ENCODE data around the gene CRK. TPM values are rescaled to one million over a fixed set of nuclear protein-coding genes. Genes with fewer than 3 reads are reported as not detected.
"Not testable (repeated sequence)": the region's sequence is repeated elsewhere in the genome, so short reads cannot be mapped to it uniquely, and the experiment has no call there.

CRK gene
- total RNA-seq, 1 donor from 2014 or later = 59.6 TPM

DNA sequence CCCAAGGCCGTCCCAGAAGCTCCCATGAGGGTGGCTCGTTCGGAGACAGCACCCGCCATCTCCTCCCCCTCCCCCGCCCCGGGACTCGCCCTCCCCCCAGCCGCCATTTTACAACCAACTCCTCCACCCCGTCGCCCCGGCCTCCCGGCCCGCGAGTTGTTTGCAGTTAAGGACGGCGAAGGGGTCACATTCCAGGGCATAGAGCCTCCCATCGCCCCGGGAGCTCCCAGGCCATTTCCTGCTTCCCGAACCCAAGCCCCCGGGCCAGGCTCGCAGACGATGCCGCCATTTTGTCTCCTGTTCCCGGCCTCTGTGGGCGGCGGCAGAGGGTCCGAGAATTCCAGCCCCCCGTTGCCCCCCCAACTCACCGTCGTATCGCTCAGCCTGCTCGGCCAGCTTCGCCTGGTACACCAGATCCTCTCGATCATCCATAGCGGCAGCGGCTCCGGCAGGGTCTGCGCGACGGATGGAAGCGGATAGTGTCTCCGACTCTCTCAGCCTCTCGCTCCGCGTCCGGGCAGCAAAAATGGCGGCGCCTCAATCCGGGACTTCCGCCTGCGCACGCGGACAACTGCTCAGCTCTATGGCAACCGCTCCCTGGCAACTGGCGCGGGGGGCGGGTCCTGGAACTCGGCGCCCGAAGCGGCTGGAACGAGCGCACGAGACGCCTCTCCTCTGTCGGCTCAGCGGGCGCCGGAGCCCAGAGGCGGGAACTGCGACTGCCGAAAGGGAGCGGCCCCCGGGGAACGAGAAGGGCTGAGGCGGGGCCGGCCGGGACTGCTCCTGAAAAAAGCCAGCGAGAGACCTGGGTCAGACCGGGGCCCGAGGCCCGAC is 56.1 kb downstream of the CRK start, which contains the start of gene YWHAE:
Gene YWHAE (minus strand): TSS at position 544 of the 834 bp plus-strand sequence. CDS start 112 bp downstream, at position 432.
- ATAC-seq (peak; percentile 99), DNase-seq (ENCODE audit: low spot score) (peak; percentile 98)
- intact Hi-C loops (cut with DNase I) = no loop called here

DNA sequence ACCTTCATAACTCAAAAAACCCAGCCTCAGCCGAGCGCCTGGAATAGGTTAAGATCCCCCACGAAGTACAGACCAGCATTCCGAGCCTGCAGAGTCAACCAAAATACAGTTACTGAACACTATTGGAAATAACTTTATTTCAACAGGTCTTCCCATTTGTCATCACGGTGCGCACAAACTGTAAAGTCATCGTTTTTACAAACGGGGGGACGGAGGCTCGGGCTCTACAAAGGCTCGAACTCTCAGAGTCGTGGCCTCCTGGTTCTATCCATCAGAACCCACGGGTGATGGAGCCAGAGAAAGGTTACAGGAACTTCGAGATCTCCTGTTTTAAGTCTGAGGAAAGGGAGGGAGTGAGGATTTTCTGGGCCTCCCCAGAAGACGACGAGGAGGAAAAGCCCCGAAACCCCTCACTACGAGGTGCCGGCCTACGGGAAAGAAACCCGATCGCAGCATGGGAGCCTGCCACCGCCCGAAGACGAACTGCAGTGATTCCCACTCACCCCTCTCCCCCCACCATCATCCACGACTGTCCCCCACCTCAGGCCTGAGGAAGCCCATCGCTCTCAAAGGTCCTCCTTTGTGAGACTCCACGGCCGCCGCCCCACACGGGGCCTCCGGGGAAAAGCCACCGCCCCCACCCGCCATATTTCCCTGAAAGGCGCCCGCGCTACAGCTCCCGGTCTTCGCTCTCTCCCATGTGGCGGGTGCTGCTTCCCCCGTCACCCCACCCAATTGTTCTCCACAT is 56.9 kb downstream of the CRK start:
- intact Hi-C loops (cut with DNase I) = no loop called here
- peak; percentile 75 for DNase-seq (ENCODE audit: low spot score)
- peak; percentile 61 for ATAC-seq

DNA sequence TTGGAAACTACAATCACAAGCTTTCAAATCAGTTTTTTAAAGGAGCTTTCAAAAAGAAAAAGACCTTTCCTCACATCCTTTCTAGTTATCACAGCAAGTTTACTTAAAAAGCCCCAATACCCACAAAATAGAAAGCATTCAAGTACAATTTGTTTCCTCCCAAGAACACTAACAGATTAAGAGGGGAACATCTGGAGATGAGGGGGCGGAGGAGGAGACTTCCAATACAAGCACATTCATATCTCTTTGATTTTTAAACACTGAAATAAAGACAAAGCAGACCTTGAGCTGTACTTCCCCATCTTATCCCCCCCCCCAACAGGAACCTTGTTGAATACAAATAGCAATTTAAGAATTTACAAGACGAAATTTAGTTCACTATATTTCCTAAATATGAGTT is 58.0 kb downstream of the CRK start:
- intact Hi-C loops (cut with DNase I) = no loop called here
- no peak for DNase-seq (ENCODE audit: low spot score)
- no peak for ATAC-seq

DNA sequence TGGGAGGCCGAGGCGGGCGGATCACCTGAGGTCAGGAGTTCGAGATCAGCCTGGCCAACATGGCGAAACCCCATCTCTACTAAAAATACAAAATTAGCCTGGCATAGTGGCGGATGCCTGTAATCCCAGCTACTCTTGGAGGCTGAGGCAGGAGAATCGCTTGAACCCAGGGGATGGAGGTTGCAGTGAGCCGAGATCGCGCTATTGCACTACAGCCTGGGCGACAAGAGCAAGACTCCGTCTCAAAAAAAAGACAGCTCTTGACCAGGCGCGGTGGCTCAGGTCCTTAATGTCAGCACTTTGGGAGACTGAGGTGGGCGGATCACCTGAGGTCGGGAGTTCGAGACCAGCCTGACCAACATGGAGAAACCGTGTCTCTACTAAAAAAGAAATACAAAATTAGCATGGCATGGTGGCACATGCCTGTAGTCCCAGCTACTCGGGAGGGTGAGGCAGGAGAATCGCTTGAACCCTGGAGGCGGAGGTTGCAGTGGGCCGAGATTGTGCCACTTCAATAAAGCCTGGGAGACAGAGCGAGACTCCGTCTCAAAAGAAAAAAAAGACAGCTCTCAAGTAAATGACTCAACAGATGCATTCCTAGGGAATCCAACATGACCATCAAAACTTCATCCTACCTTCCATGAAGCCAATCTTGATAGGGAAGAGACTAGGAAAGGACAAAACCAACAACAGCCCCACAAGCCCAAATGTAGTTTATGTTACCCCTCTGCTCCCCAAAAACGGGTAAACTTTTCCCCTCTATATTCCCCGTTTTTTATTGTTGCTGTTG is 60.0 kb downstream of the CRK start:
- ATAC-seq; DNase-seq (ENCODE audit: low spot score); intact Hi-C loops (cut with DNase I): not testable (repeated sequence)

DNA sequence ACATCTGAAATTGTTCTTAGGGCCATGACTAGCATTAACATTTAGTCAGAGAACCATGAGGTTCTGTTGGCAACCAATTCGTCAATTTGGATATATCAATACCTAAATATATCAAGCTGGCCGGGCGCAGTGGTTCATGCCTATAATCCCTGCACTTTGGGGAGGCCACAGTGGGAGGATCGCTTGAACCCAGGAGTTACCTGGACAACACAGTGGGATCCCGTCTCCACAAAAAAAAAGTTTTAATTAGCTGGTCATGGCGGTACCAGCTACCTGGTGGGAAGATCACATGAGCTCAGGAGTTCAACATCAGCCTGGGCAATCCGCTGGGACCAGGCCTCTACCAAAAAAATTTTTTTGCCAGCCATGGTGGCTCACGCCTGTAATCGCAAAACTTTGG is 64.5 kb downstream of the CRK start:
- ATAC-seq (no peak), DNase-seq (ENCODE audit: low spot score) (no peak)
- intact Hi-C loops (cut with DNase I) = no loop called here

DNA sequence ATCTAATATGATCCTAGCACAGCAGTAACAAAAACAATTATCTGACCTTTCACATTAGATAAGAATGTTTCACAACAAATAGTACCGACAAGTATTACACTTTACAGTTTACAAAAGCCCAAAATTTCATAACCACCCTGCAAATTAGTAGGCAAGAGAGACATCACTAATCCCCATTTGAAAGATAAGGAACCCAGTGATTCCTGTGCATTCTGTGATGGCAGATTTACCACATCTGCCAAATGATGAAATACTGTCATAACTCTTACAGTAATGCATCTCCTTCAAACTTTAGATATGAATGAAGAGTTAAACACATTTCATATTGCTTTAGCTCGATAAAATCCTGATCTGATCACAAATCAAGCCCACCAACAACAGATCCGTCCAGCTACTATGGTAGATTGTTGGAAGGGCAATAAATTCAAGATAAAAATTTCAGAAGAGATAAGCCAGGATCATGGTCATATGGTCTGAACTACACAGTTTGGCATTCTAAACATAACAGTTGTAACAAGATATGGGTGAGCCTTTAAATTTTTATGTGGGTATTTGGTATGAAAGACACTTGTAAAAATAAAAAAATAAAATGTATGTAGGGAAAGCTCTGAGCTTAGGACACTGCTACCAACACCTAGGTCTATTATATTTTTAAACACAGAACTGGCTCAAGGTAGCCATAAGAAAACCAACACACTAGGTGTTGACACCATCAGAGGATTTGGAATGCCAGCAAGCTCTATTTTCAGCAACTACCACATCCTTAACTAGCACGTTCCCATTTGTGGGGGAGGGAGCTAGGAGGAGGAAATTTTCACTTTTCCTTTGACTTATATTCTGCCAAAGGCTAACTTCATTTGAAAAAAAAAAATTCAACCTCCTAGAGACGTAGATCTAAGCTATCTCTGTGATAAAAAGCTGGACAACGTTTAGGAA is 65.3 kb downstream of the CRK start:
- intact Hi-C loops (cut with DNase I) = no loop called here
- ATAC-seq (no peak), DNase-seq (ENCODE audit: low spot score) (no peak)

DNA sequence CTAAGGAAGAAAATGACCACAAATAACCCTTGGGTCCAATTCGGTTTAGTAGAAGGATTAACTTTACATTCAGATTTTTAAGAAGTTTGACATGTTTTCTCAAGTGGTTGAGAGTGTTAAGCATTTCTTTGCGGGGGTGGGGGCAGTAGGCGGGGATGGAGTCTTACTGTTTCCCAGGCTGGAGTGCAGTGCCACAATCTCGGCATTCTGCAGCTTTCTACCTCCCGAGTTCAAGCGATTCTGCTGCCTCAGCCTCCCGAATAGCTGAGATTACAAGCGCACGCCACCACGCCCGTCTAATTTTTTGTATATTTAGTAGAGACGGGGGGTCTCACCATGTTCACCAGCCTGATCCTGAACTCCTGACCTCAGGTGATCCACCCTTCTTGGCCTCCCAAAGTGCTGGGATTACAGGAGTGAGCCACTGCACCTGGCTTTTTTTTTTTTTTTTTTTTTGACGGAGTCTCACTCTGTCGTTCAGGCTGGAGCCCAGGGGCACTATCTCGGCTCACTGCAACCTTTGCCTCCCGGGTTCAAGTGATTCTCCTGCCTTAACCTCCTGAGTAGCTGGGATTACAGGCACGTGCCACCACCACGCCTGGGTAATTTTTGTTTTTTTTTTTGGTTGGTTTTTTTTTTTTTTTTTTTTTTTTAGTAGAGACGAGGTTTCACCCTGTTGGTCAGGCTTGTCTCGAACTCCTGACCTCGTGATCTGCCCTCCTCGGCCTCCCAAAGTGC is 68.4 kb downstream of the CRK start:
- intact Hi-C loops (cut with DNase I); ATAC-seq; DNase-seq (ENCODE audit: low spot score): not testable (repeated sequence)

DNA sequence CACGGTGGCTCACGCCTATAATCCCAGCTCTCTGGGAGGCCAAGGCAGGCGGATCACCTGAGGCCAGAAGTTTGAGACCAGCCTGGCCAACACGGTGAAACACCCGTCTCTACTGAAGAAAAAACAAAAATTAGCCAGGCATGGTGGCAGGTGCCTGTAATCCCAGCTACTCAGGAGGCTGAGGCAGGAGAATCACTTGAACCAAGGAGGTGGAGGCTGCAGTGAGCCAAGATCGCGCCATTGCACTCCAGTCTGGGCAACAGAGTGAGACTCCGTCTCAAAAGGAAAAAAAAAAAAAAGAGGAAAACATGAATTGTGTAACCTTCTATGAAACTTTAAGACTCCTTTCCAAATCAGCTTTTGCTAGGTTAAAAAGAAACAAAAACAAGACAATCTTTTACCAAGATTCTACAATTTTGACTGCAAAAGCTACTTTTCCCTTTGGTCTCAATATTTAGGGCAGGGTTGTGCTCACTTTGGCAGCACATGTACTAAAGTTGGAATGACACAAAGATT is 69.3 kb downstream of the CRK start:
- ATAC-seq; intact Hi-C loops (cut with DNase I); DNase-seq (ENCODE audit: low spot score): not testable (repeated sequence)

DNA sequence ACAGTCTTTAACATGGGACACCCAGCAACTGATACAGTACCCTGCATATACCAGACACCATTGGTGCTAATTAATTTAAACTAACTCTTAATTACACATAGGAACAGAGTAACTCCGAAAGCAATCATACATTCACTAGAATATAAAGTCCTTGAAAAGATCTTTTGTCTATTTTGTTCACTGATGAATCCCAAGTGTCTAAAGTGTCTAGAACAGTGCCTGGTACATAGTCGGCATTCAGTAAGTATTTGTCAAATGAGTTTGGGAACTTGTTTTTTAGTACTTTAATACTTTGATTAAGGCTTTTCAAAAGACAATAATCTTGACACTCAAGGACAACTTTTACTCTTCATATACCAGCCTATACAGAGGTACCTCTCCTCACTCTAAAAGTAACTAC is 69.8 kb downstream of the CRK start:
- ATAC-seq (no peak), DNase-seq (ENCODE audit: low spot score) (no peak)
- intact Hi-C loops (cut with DNase I) = no loop called here

DNA sequence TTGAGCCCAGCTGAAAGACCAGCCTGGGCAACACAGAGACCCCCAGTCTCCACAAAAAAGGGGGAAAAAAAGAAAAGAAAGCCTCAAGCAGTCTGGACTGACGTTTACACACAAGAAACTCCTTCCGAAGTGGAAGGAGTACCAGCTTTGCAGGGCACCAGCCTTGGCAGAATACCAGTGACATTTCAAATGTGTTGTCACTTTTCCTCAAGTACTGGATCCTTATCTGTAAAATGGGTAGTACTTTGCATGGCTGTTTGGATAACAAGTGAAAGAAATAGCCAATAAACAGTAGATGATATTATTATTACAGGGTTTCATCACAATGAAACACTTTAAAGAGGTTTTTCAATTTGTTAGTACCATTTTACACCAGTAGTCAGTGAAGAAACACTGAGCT is 70.2 kb downstream of the CRK start:
- no peak for DNase-seq (ENCODE audit: low spot score)

DNA sequence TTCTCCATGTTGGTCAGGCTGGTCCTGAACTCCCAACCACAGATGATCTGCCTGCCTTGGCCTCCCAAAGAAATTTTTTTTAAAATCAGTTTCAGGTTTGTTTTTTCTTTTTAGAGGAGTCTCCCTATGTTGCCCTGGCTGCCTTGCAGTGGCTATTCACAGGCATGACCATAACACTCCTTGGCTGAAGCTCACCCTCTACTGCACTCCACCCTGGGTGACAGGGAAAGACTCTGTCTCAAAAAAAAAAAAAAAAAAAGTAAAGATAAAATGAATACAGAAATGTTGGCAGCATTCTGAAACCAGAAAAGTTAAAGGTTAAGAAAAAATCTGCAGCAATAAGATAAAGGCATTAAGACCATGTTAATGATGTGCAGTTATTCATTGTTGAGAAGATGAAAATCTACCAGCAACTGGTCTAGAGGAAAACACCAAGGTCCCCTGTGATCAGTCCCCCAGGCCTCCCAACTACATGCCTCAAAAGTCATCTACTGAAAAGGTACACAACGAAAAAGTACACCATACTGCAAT is 71.1 kb downstream of the CRK start:
- intact Hi-C loops (cut with DNase I) = no loop called here
- DNase-seq (ENCODE audit: low spot score) = no peak
- no peak for ATAC-seq

More for the DNA sequence above, 70.2 kb downstream of the CRK start:
- ATAC-seq = no peak
- intact Hi-C loops (cut with DNase I) = no loop called here

DNA sequence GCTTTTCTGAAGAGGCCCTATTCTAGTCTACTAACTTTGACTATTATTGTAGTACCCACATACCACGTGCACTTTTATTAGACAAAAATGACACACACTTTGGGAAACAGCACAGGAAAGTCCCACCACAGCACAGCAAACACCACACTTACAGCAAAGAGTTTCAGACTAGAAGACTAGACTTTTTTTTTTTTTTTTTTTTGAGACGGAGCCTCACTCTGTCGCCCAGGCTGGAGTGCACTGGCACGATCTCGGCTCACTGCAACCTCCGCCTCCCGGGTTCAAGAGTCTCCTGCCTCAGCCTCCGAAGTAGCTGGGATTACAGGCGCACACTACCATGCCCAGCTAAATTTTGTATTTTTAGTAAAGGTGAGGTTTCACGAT is 76.1 kb downstream of the CRK start:
- DNase-seq (ENCODE audit: low spot score) = no peak
- ATAC-seq = peak; percentile 47

DNA sequence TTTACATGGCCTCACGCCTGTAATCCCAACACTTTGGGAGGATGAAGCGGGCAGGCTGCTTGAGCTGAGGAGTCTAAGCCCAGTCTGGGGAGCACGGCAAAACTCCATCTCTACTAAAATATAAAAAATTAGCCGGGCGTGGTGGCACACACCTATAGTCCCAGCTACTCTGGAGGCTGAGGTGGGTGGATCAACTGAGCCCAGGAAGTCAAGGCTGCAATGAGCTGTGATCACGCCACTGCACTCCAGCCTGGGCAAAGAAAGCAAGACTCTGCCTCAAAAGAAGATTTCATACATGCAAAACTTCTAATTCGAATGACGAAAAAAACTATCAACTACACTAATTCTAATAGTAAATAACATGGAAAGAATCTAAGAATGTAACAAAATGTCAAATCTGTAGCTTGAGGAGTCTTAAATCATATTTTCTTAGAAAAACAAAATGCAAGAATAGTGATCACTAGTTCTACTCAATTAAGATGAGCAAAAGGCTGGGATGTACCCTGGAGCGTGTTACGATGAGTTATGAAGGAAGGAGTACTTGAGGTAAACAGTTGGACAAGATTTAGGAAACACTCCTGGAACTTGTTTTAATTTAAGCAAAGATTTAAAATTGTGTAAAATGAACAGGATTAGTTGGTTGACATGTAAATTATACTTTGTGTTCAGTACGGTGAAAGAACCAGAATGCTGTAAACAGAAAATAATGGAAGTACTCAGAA is 76.7 kb downstream of the CRK start:
- intact Hi-C loops (cut with DNase I) = no loop called here
- no peak for DNase-seq (ENCODE audit: low spot score)
- no peak for ATAC-seq

More for the DNA sequence above, 76.1 kb downstream of the CRK start:
- intact Hi-C loops (cut with DNase I) = no loop called here

DNA sequence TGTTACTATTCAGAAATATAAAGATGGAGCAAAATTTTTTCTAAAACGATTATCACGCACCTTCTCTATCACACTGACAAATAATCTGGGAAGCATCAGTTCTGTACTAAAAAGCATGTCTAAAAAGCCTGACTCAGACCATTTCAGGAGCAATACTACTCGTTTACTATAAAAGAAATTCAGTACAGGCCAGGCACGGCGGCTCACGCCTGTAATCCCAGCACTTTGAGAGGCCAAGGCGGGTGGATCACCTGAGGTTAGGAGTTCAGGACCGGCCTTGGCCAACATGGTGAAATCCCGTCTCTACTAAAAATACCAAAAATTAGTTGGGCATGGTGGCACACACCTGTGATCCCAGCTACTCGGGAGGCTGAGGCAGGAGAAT is 77.6 kb downstream of the CRK start:
- intact Hi-C loops (cut with DNase I); DNase-seq (ENCODE audit: low spot score); ATAC-seq: not testable (repeated sequence)

DNA sequence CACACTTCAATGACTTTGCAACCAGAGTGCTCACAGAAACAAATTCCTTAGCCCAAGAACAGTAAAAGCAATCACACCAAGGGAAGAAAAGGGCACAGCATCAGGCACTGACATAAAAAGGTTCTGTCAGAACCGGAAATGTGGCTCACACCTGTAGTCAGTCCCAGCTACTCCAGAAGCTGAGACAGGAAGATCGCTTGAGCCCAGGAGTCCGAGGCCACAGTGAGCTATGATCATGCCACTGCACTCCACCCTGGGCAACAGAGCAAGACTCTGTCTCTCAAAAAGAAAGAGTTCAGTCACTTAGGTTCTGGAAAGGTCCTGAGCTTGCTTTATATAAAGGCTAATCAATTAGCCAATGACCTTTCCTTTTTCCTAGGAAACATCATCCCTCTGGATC is 78.7 kb downstream of the CRK start:
- no peak for DNase-seq (ENCODE audit: low spot score)
- intact Hi-C loops (cut with DNase I) = no loop called here
- no peak for ATAC-seq

DNA sequence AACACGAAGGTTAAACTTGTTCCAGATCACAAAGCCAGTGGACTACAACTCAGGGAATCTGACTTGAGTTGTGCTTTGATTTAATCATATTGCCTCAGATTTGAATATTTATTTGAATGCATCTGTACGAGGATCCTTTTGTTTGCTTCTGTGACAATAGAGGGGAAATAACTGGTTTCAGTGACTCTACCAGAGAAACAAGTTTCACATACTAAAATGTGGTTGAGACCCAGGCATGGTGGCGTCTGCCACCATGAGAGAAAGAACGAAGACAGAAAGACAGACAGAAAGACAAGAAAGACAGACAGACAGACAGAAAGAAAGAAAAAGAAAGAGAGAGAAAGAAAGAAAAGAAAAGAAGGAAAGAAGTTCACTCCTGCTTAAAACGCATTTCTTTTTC is 80.0 kb downstream of the CRK start:
- no peak for DNase-seq (ENCODE audit: low spot score)
- no peak for ATAC-seq

DNA sequence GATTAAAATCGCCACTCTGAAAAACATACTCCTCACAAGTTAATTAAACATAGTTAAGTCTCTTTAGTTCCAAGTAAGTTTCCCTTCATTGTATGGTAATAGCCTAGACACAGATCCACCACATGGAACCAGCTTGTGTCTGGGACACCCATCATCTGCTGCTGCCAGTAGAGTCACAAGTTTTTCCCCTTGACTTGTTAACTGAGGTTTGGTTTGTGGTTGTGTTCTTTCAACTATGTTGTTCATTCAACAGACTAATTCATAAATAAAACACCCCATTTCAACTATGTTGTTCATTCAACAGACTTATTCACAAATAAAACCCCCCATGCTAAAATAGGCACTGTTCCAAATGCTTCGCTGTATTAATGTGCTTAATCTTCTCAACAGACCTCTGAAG is 80.4 kb downstream of the CRK start:
- intact Hi-C loops (cut with DNase I) = no loop called here
- no peak for DNase-seq (ENCODE audit: low spot score)
- no peak for ATAC-seq

More for the DNA sequence above, 80.0 kb downstream of the CRK start:
- intact Hi-C loops (cut with DNase I) = no loop called here
